Renal cortical epithelial cell (primary cell): Measurements from ENCODE around the gene KLK15. TPM values are rescaled to one million over a fixed set of nuclear protein-coding genes. Genes with fewer than 3 reads are reported as not detected.
"Not testable (repeated sequence)": the region's sequence is repeated elsewhere in the genome, so short reads cannot be mapped to it uniquely, and the experiment has no call there.

Experiments
- DNase-seq: peaks from one replicate; pipeline ENCODE4 v3.0.0-alpha.2; 2011; ENCODE audit warnings: low read depth
- total RNA-seq: library from RNA; depleted of rRNA; stranded (reverse); fragments of >200 nt; gene quantifications from 2 replicates; pipeline ENCODE4 v1.2.3, GENCODE V29; 2014

The KLK15 gene
- total RNA-seq, 1 donor from 2014 or later = not detected

- no peak for DNase-seq
Observed at GRCh38 chr19:50820549-50821247, 12.7 kb downstream of the KLK15 start.

GRCh38 chr19:50820086-50820485 lies 13.3 kb downstream of the KLK15 start:
- no peak for DNase-seq

DNA sequence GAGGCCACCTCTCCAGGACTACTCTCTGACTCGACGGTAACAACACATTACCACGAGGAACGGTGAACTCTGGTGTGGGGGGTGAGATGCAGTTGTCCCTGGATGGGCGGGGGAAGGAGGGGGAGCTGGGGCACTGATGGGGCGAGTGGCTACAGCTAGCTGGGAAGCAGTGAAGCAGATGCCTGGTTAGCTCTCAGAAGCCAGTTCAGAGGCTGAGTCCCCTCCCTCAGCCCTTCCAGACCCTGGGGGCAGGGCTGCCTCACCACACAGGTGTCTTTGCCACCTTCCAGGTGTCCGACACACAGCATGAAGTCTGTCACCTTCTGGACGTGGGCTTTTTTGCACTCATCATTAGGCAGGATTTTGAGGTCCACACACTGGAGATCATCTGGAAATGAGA lies 13.7 kb downstream of the KLK15 start:
- DNase-seq = no peak

DNA sequence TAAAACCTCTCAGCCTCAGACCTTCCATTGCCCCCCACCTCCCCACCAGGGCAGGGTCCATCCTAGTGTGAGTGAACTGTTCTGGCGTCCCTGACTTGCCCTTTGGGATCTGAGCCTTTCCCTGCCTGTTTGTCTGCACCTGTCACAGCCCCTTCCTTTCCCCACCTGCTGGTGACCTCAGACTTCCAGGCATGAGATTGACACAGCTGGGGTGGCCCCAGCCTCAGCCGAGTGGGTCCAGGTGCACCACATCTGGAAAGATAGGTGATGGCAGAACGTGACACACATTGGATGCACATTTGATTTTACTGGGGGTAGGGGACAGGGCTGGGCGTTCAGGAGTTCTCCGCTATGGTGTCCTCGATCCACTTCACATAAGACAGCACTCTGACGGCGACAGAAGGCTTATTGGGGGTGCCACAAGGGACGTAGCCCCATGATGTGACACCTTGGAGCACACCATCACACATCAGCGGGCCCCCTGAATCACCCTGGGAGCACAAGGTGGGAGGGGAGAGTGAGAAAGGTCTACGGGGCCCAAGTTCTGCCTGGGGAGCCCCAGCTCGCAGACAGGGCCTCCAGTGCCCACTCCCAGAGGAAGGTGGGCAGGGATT lies 14.4 kb downstream of the KLK15 start:
- no peak for DNase-seq

DNA sequence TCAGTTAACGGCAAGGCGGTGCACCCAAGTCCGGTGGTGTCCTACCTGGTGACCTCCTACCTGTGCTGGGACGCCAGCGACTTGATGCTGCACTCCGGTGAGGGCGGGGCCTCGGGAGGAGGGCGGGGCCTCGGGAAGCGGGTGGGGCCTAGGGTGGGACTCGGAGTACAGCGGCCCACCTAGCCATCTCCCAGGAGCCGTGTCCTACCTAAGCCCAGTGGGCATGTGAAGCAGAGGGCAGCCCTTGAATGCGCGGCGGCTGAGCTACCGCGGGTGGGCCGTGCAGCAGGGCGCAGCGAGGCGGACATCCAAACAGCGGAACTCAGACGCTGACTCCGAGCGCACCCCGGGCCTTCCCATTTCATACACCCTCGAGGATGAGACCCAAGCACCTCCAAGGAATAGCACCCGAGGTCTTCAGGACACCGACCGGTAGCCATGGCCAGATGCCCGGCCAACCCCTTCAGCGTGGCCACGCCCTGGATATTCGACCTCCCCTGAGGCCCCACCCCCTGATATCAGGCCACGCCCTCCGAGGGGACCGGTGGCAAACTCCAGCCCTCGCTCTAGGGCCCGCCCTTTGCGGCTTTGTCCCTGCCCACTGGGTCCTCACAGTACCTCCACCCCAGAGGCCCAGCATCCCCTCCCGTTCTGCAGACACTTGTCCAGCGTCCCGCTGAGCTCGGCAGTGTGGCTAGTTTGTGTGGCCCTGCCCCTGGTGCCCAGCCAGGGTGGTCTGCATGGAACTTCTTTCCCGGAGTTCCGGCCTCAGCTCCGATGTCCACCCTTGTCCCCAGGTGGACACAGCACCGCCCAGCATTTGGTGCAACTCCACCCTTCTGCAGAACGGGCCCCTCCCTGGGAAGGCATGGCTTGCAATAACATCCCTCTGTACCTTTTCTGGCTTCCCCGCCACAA lies 15.2 kb downstream of the KLK15 start:
- DNase-seq = no peak

- no peak for DNase-seq
Observed at GRCh38 chr19:50815439-50815838, 17.9 kb downstream of the KLK15 start.

- no peak for DNase-seq
Observed at GRCh38 chr19:50814883-50815282, 18.5 kb downstream of the KLK15 start.

- no peak for DNase-seq
Observed at GRCh38 chr19:50812474-50812873, 20.9 kb downstream of the KLK15 start.

GRCh38 chr19:50811622-50812238 lies 21.6 kb downstream of the KLK15 start:
- not testable (repeated sequence) for DNase-seq

GRCh38 chr19:50808856-50809255 lies 24.5 kb downstream of the KLK15 start:
- DNase-seq = no peak

GRCh38 chr19:50804420-50805272 lies 28.7 kb downstream of the KLK15 start:
- peak; percentile 92 for DNase-seq

DNA sequence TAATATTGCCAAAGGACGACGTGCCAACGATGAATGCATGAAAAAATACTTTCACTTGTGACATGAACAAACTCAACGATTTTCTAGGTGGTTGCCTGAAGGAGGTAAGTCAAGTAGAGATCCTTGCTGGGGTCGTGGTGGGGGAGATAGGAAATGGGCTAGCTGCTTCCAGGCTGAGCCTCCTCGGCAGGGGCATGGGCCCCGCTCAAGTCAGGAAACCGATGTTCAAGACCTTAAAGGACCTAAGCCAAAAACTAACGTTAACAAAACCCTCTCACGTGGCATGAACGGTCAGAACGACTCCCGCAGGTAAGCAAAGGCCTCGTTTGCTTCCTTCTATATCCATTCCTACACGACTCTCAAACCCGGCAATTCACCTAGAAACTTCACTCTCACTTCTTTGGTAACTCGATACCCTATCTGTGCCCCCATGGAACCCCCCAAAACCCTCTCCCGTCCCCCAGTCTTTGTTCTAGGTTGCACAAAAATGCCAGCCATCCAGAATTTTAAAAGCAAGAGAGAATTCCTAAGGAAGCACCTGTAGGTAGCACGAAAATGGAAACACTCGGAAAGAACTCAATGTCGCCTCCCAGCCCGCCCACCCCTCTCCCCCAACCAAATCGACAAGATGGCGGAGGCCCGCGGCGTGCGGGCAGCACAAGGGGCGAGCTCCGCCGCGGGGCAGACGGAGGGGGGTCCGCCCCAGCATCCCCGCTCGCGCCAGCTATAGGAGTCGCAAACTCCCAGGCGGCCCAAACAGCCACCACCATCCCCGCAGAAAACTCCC lies 29.5 kb downstream of the KLK15 start:
- DNase-seq = no peak

- no peak for DNase-seq
Observed at GRCh38 chr19:50801107-50801506, 32.3 kb downstream of the KLK15 start.

DNA sequence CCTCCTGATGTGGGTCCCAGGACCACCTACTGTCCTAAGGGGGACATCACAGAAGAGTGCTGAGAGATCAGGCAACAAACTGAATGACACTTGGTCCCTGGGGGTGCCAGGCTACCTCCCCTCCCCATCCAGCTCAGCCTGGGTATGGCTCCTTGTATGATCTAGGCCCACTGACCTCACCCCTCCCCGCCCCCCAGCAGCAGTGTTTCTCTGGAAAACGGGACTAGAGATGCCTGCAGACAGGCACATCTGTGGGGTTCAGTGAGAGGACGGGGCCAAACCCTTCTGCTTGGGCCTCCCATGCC lies 33.9 kb downstream of the KLK15 start:
- no peak for DNase-seq

DNA sequence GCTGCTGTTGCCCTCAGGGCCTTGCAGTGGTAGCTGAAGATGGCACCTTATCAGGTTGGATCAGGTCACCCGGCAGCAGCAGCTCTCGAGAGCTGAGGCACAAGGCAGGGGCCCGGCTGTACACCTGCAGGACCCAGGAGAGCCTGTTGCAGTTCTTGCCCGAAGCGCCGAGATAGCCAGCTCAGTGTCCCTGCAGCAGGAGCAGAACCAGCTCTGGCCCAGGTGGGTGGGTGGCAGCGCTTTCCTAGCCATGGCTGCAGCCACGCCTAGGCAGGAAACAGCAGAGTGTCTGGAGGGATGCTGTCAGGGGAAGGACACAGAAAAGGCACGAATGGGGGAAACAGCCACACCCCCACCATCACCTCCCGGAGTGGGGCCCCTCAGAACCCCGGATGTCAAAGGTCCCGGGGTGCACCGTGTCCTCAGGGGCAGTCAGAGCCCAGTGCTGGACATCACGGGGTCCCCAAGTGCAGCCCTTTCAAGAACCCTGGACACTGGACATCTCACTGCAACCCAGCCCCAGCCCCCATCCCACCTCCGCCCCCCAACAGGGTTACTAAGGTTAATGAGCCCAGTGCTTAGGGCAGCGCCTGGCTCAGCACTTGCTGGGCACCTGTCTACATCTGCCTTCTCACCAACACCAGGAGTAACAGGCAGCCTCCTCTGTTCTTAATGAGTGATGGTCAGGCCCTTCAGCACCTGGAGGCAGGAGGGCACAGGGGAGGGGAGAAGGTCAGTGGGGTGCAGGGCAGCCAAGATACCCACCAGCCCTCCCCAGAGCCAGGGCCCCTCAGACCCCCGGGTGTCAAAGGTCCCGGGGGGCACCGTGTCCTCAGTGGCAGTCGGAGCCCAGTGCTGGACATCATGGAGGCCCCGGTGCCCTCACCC lies 34.5 kb downstream of the KLK15 start:
- no peak for DNase-seq

- DNase-seq = no peak
Observed at GRCh38 chr19:50797781-50798658, 35.4 kb downstream of the KLK15 start.

DNA sequence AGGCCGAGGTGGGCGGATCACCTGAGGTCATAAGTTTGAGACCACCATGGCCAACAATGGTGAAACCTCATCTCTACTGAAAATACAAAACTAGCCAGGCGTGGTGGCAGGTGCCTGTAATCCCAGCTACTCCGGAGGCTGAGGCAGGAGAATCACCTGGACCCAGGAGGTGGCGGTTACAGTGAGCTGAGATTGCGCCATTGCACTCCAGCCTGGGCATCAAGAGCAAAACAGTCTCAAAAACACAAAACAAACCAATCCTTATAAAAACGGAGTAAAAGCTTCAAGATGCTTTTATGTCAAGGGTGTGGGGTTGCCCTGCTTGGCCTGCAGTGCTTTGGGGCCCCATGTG lies 36.0 kb downstream of the KLK15 start:
- no peak for DNase-seq

- DNase-seq = no peak
Observed at GRCh38 chr19:50796634-50797428, 36.5 kb downstream of the KLK15 start.
